Upper lobe of left lung (tissue), 4 donors: ENCODE data around the gene LAMB1.

Experiments
- POLR2A ChIP-seq, 4 donors: fragments of 450-650 bp; IDR thresholded peaks; one replicate each; pipeline ENCODE4 v1.5.1; 2016 to 2017; ENCODE audit warnings: antibody characterized with exemption in 4 of 4, mild to moderate bottlenecking in 2 of 4
- POLR2AphosphoS5 ChIP-seq, 2 donors: sonication (generic); formaldehyde crosslinking; IDR thresholded peaks; one replicate each; pipeline ENCODE4 v1.5.1; 2017; ENCODE audit warnings: antibody characterized with exemption in 2 of 2
- TF ChIP-seq, protein P1 (sequence below), 6 experiments: fragments of 450-650 bp in 4 of 6; fragments of 200-600 bp in 2 of 6; sonication (generic) in 2 of 6; IDR thresholded peaks; one replicate each; pipeline ENCODE4 v1.5.1; 2016 to 2019; ENCODE audit warnings: antibody characterized with exemption in 6 of 6

DNA sequence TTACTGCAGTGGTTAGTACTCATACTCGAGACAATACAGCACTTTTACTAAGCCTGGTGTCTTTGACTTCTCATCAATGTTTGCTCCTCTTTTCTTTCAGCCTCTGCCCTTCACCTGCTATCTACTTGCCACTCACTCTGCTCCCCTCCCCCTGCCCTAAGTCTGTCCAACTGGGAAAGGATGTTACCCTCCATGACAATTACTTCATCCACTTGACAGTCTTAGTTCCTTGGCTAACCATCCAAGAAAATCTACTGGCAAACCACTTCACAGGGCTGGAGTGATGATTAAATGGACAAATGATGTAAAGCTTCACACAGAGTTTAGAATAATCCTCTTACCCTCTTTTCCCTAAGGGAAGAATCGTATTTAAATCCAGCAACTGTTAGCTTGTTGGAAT lies 120.2 kb downstream of the LAMB1 start:
- TF ChIP-seq POLR2A (IDR thresholded peaks at IDR 0.05) (no peak), POLR2AphosphoS5 (IDR thresholded peaks at IDR 0.05) (no peak)
- TF ChIP-seq, protein P1, sequence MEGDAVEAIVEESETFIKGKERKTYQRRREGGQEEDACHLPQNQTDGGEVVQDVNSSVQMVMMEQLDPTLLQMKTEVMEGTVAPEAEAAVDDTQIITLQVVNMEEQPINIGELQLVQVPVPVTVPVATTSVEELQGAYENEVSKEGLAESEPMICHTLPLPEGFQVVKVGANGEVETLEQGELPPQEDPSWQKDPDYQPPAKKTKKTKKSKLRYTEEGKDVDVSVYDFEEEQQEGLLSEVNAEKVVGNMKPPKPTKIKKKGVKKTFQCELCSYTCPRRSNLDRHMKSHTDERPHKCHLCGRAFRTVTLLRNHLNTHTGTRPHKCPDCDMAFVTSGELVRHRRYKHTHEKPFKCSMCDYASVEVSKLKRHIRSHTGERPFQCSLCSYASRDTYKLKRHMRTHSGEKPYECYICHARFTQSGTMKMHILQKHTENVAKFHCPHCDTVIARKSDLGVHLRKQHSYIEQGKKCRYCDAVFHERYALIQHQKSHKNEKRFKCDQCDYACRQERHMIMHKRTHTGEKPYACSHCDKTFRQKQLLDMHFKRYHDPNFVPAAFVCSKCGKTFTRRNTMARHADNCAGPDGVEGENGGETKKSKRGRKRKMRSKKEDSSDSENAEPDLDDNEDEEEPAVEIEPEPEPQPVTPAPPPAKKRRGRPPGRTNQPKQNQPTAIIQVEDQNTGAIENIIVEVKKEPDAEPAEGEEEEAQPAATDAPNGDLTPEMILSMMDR (IDR thresholded peaks at IDR 0.05), result no peak
